HG03558 (cell line): ENCODE data around the gene ADORA1.

Source experiments
- ATAC-seq: cut with Tn5 transposase; IDR thresholded peaks from one replicate; pipeline ENCODE4 v1.9.1; 2021; ENCODE audit warnings: moderate number of reproducible peaks; ENCODE audit not compliant: unreplicated experiment; ENCODE audit errors: extremely low read depth

ADORA1 gene

DNA sequence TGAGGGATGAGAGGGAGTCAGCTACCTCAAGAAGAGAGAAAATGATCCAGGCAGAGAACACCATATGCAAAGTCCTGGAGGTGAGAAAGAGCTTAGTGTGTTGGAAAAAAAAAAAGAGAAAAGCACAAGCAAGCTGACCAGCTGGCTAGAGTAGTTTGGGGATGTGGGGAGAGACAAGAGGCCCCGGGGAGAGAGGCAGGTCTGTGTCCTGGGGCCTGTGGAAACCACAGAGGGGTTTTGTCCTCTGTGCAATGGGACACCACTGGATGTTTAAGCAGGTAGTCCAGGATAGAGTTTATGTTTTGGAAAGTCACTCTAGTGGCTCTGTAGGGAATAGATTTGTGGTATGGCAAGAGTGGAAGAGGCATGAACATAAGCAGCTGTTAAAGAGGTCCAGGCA lies 73.4 kb downstream of the ADORA1 start:
- no peak for ATAC-seq

DNA sequence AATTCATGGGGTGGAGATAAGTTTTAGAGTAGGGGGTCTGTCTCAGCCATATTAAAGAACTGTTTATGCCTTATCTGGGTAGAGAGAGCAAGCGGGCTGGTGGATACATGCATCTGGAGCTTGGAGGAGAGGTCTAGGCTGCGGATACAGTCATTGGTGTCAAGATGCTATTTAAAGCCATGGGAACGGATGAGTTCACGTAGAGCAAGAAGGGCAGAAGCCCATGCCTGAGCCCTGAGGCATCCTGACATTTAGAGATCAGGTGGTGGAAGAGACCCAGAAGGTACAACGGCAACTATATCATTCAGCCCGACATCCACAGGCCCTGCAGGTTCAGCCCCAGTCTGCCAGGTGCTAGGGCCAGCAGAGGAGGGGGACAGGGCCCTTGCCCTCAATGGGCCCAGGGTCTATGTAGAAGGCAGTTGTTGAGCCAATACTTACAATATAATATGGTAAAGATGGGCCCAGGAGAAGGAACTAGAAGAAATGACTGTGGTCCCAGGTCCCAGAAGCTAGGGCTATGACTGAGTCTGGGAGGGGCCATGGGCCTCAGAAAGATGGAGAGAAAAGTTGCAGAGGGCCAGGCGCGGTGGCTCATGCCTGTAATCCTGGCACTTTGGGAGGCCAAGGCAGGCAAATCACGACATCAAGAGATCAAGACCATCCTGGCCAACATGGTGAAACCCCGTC lies 74.1 kb downstream of the ADORA1 start:
- no peak for ATAC-seq

DNA sequence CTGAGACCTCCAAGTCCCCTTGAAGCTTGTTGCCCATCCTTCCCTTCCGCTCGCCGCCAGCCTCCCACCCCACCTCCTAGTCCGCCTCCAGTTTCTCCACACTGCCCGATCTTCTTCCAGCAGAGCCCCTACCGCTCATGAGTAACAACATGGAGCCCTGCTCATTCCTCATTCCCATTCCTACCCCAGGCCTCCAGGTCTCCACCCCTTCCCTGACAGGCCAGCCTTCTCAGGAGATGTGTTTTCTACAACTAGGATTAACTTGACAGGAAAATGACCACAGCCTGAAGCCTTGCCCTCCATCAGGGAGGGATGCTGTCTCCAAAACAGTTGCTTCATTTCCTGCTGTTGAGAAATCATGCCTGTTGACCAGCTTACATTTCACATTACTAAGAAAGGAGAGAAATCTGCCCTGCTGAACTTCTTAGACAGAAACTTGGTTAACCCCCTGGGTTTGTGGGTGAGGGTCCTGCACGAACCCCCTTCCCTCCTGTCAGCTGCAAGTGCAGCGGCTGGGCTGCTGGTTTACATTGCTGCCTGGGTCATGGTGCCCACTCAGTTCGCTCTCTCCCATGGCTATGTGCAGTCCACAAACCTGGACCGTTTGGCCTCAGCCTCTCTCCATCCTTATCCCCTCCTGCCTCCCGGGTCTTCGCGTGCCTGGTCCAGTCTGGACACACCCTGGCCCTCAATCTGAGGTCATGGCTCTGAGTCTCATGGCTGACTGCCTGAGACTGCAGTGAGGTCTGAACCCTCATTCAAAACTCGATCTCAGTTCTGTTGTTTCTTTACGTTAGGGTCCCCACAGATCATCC lies 75.1 kb downstream of the ADORA1 start:
- no peak for ATAC-seq

DNA sequence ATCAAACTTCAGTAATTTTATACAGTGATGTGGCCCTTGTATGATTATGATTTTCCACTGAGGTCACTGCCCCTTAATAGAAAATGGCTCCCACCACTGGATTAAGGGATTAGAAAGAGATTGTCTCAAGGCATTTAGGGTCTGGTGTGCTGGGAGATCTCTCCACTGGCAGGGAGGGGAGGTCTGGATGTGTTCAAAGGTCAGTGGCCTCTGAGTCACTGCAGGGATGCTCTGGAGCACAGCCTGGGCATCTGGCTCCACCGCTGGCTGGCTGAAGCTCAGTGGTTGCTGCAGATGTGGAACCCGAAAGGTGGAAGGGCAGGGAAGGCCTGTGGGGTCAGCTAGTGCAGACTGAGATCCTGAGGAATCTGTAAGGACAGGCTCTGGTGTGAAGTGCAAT lies 77.2 kb downstream of the ADORA1 start:
- ATAC-seq: no peak

DNA sequence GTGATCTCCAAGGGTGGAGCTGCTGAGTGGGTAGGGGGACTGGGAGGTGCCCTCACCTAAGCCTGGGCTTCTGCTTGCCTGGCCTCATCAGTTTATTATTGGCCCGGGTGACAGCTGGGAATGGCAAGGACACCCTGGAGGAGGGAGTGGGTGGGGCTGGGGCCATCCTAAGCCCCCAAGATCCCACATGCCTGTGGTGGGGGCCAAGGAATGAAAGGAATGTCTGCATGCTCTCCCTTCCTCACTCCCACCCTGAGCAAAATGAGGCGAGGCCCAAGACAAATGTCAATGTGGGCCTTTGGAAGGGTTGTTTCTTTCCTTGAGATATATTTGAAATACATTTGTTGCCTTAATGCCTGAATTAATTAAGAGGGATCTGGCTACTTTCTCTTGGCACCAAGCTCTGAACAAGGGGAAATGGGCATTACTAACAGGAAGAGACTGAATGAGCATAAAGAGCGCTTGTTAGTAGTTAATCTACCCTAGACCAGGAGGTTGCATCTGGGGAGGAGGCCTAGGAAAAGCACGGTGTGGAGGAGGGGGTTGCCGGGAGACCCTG lies 78.7 kb downstream of the ADORA1 start:
- no peak for ATAC-seq

DNA sequence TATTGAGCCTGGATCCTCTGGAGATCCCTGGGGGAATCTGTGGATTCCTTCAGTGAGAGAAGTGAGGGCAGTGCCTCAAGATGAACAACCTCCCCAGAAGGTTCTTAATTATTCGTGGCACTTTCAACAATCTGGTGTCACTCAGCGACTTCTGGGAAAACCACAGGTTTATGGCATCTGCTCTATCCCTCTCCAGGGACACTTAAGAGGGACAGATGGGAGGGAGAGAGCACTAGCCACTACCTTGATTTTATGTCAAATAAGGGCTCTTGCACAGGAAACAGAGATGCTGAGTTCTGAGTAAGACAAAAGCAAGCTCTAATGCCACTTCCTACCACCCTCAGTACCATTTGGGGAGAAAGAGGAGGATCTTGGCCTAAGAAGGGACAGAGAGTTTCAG lies 80.2 kb downstream of the ADORA1 start:
- no peak for ATAC-seq

DNA sequence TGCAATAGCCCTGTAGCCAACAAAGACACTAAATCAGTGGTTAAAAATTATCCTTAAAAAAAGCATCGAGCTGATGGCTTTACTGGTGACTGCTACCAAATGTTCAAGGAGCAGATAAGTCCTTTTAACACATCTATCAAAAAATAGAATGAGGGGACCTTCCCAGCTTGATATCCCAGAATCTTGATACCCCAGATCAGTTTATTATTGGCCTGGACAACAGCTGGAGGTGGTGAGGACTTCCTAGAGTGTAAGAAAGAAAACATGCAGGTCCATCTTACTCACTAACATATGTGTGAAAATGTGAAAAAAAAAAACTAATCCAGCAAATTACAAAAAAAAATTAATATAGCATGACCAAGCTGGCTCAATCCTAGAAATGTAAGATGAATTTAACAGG lies 80.7 kb downstream of the ADORA1 start:
- ATAC-seq: no peak

DNA sequence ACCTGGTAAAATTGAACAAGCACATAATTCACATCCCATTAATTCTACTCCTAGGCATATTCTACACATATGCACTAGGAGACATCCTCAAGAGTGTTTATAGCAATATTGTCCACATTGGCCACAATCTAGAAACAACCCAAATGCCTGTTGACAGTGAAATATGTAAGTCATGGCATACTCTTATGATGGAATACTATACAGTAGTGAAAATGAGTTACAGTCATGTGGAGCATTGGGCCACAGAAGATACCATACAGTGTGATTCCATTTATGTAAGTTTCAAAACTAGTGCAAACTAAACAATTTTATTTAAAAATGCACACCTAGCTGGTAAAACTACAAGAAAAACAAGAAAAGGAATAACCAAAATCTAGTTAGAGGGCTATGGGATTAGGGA lies 82.8 kb downstream of the ADORA1 start:
- ATAC-seq: no peak

DNA sequence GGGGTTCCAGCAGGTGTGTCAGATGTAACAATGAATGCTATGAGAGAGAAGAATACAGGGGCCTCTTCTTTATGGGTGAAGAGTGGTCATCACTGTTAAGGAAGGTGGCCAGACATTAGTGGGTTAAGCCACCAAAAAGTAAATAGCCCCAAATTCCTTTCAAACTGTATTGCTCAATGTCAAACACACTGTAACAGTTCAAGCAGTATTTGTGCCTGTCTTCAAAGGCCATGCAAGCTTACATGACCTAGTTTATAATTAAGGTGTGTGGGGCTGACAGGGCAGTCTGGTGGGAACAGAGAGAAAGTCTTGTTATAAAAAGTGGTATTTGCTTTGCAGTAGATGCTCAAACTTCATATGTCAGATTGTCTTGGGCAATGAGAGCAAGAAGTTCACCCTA lies 83.5 kb downstream of the ADORA1 start:
- no peak for ATAC-seq

DNA sequence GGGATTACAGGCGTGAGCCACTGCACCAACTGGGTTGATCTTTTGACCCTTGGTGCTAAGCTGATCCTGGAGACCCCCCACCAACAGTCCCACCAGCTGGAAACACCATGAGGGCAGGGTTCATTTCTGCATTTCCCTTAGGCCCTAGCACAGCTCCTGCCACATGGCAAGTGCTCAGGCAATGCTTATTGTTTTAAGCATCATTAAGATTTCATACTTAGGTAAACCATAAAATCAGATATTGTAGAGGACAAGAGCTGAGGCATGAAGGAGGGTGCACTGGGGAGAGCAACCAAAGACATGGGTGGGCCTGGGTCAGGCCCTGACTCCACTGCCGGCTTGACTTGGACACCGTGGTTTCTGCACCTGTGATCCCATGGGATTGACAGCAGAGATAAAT lies 84.3 kb downstream of the ADORA1 start:
- ATAC-seq: no peak

DNA sequence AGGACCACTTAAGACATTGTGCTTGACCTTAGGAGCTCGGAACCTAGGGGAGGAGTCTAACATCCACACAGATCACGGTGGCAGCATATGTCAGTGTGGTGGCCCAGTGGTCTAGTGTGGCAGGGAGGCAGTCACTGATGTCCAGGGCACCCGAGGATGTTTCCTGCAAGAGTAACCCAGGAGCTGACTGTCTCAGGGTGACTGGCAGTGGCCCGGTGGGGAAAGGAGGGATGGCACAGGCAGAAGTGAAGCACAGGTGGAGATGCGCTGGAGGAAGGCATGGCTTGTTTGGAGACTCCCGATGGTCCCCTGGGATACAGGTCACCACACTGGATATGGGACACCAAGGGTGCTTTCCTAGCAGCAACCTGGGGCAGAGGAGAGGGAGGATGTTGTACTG lies 85.6 kb downstream of the ADORA1 start:
- no peak for ATAC-seq

DNA sequence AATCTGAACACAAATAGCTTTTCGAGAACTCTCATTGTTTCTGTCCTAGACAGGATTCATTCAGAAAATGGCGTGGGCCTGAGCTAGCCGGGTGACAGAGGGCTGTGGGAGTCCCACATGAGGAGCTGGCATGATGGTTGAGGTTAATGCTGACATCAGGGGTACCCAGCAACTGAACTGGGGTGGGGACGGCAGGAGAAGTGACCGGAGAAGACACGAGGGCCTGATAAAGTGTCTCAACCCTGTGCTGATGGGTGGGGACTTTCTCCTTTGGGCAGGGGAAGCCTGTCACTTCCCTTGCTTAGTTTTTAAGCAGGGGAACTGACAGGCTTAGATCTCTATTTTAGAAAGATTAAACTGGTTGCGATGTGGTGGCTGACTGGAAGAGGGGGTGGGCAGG lies 87.3 kb downstream of the ADORA1 start:
- no peak for ATAC-seq

DNA sequence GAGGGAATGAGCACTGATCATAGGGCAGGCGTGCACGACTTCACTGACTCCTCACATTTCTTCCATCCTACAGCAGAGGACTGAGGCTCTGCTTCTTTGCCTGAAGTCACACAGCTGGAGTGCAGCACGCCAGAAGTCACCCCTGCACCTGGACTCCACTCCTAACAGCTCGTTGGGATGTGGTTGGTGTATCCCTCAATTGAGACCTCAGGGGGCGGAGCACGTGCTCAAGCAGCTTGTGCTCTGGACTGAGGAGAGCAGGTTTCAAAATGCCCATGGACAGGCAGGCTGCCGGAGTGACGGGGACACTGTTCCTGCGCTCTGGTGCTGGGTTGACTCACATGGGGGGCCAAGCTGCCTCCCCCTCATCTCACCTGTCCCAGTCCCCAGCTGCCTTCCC lies 88.0 kb downstream of the ADORA1 start:
- ATAC-seq: no peak

DNA sequence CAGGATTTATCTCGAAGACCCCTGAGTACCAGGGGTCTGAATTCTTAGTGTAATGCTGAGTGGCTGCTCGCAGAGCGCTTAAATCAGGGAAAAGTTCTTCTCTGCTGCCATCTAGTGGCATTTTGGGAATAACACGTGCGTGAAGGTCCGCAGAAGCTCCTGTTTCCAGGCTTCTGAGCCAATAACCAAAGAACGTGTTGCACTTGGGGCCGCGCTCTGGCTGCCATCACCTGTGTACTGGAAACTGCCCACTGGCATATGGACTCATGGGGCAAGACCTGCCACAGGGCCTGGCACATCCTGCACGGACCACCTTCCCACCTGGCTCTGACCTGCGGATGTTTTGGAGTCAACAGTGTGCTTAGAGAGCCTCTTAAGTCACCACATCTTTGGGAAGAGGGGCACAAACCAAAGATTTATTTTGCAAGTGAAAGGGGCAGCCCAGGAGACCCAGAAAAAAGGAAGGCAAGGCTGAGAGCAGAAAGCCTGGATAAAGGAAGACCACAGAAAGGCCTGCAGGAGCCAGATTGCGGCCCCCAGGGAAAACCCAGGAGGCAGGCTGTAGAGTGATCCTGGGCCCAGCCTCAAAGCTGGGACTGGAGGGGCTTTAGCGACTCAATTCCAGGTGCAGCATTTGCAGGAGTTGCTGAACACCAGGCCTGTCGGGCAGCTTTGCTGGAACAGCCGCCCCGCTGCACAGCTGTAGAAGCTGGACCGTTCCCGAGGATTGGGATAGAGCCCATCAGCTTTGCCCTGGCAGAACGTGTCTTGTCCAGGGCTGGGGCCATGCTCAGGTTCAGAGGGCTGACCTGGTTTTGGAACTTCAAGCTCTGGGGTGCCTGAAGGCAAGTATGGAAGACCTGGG lies 89.0 kb downstream of the ADORA1 start:
- no peak for ATAC-seq
